Gastrocnemius medialis (tissue), 4 donors: ENCODE measurements around the gene TXNRD2.

ENCODE experiments used
- CTCF ChIP-seq, 5 experiments: fragments of 450-650 bp in 3 of 5; fragments of 200-600 bp in 2 of 5; sonication (generic) in 2 of 5; IDR thresholded peaks in 4 of 5; conservative IDR thresholded peaks in 1 of 5; 1 replicate in 4 of 5; 2 replicates in 1 of 5; pipeline ENCODE4 v1.5.1; 2016 to 2019; ENCODE audit warnings: antibody characterized with exemption in 5 of 5, mild to moderate bottlenecking in 3 of 5, moderate library complexity in 3 of 5
- POLR2A ChIP-seq, 2 donors: fragments of 450-650 bp; IDR thresholded peaks; one replicate each; pipeline ENCODE4 v1.6.1; 2017; ENCODE audit warnings: antibody characterized with exemption in 2 of 2, mild to moderate bottlenecking in 2 of 2, moderate library complexity in 2 of 2

DNA sequence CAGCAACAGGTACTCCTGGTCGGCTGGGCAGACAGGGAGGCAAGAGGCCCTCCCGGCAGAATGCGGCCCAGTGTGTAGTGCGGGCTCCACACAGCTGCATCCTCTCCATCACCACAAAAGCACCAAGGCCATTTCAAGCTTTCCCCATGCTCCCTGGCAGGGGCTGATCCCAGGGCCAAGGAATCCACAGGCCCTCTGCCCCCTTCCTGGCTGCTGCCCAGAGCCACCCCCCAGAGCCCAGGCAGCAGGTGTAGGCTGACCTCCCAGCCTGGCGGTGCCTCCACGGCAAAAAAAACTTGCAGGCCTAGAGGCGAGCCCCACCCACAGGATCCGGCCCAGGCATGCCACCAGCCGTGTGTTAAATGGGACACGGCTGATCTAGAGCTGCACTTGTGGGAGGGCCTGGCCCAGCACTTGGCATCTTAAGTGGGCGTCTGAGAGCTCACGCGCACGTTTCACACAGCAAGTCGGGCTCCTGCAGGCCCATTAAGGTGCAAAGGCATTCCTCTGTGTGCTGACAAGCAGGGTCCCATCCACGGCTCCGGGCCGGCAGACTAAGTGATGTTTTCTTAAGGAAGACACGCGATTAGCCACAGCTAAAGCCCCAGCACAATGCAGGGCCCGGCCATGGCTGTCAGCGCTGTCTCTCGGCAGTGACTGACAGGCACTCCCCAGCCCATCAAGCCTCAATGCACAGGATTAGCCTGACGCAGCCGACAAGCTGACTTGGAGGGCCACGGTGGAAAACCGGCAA is 67.1 kb downstream of the TXNRD2 start:
- no peak for TF ChIP-seq CTCF (IDR thresholded peaks at IDR 0.05 in 4 of 5, conservative IDR thresholded peaks at IDR 0.05 in 1 of 5)
- TF ChIP-seq POLR2A (IDR thresholded peaks at IDR 0.05): no peak
